A673 (cell line): ENCODE results near the gene C11orf16.

Source experiments
- EZH2 ChIP-seq: fragments of 200-600 bp; sonication (generic); IDR thresholded peaks from 2 replicates; pipeline ENCODE4 v1.6.1; 2017; ENCODE audit warnings: borderline replicate concordance, low read depth, mild to moderate bottlenecking, mixed read lengths, antibody characterized with exemption, low read length; ENCODE audit not compliant: poor library complexity, severe bottlenecking
- TF ChIP-seq, protein P1 (sequence below): fragments of 300-800, 200-600 bp; sonication (generic); conservative IDR thresholded peaks from 2 replicates; pipeline ENCODE4 v1.5.1; 2017; ENCODE audit warnings: low read depth, mild to moderate bottlenecking, antibody characterized with exemption, low read length, moderate library complexity, mixed read lengths

- TF ChIP-seq, protein P1, sequence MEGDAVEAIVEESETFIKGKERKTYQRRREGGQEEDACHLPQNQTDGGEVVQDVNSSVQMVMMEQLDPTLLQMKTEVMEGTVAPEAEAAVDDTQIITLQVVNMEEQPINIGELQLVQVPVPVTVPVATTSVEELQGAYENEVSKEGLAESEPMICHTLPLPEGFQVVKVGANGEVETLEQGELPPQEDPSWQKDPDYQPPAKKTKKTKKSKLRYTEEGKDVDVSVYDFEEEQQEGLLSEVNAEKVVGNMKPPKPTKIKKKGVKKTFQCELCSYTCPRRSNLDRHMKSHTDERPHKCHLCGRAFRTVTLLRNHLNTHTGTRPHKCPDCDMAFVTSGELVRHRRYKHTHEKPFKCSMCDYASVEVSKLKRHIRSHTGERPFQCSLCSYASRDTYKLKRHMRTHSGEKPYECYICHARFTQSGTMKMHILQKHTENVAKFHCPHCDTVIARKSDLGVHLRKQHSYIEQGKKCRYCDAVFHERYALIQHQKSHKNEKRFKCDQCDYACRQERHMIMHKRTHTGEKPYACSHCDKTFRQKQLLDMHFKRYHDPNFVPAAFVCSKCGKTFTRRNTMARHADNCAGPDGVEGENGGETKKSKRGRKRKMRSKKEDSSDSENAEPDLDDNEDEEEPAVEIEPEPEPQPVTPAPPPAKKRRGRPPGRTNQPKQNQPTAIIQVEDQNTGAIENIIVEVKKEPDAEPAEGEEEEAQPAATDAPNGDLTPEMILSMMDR: no peak
- no peak for TF ChIP-seq EZH2
Measured at GRCh38 chr11:8937159-8937558, 4.4 kb upstream of the C11orf16 start.
